NOMO-1 (cell line): ENCODE measurements around the gene CFAP46.

Experiments used
- DNase-seq, 2 experiments: peaks; one replicate each; lab custom pipeline; 2025; ENCODE audit not compliant: unreplicated experiment in 2 of 2; lab: John Stamatoyannopoulos, UW

The CFAP46 gene

GRCh38 chr10:132885451-132886210, 56.7 kb downstream of the CFAP46 start:
- no peak for DNase-seq

- no peak for DNase-seq
These were observed 57.6 kb downstream of the CFAP46 start for GRCh38 chr10:132884691-132885271.

DNA sequence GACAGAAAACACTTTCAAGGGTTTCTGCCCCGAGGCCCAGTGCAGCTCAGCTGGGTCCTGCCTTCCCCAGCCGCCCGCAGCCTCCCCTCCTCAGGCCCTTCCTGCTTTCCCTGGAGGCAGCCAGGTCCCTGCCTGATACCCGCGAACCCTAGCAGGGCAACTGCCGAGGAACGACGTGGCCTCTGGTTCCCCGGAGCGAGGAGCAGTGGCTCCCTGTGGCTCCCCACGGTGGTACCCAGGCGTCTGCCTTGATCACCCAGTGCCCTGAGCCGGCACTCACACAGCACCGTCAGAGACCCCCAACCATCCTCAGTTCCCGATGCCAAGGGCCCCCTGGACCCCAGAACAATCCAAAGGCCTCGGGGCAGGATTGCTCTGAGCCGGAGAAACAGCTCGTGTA, 58.3 kb downstream of the CFAP46 start:
- no peak for DNase-seq

GRCh38 chr10:132883391-132883881, 58.9 kb downstream of the CFAP46 start:
- DNase-seq: no peak

DNA sequence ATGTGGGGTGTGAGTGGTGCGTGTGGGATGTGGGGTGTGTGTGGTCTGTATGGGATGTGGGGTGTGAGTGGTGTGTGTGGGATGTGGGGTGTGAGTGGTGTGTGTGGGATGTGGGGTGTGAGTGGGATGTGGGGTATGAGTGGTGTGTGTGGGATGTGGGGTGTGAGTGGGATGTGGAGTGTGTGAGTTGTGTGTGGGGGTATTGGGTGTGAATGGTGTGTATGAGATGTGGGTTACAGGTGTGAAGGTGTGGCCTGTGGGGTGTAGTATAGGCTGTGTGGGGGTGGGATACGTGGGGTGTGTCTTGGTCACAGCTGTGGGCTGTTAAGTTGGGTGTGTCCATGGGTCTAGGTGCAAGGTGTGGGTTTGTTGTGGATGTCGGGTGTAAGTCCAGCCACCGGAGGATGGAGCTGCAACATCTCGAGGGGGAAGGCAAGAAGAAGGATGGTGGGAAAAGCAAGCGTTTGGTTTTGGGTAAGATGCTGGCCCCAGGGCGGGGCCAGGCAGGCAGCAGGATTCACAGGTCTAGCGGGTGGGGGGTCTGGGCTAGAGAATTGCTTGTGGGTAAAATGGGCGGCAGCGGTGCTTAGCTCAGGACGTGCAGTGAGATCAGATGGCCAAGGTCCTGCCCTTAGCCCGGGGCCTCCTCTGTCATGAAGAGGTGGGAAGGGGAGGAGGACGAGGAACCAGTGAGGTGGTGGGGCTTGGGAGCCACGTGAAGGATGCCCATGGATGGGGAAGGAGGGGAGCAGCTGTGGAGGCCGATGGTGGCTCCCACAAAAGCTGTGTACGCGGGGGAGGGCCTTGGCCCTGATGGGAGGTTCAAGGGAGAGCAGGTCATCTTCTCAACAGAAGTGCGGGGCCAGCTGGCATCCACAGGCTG, 60.1 kb downstream of the CFAP46 start:
- DNase-seq: no peak

- DNase-seq: no peak
These were observed 61.0 kb downstream of the CFAP46 start for GRCh38 chr10:132881186-132881920.

- no peak for DNase-seq
These were observed 62.0 kb downstream of the CFAP46 start for GRCh38 chr10:132880128-132880981.

GRCh38 chr10:132879408-132880127, 62.8 kb downstream of the CFAP46 start:
- DNase-seq: no peak

GRCh38 chr10:132878730-132879407, 63.5 kb downstream of the CFAP46 start:
- DNase-seq: no peak

DNA sequence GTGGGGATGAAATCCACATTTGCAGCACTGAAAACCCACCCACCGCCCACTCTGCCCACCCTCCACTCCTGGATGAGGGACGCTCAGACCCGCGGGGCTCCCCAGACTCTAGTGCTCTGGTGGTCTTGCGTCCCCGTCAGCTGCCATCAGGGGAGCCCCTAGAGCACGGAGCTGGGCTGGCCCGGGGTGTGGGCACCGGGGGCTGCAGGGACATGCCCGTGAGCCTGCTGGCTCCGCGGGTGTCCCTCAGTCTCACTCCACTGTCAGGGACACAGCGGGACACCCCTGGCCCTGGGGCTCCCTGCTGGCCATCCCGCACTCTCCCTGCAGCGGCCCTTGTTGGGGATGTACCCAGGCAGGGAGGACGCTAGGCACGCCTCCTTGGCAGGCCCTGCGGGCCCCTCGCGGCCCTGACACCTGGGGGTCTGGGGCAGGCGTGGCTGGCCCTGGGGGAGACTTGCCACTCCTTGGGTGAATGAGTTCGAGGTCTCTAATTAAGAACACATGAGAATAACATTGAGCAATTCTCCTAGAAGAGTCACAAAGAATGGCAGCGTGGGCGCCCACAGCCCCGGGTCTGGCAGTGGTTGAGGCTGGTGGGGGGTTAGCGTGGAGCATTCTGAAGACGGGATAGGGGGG, 64.2 kb downstream of the CFAP46 start:
- no peak for DNase-seq

- no peak for DNase-seq
These were observed 64.9 kb downstream of the CFAP46 start for GRCh38 chr10:132877473-132877872.

DNA sequence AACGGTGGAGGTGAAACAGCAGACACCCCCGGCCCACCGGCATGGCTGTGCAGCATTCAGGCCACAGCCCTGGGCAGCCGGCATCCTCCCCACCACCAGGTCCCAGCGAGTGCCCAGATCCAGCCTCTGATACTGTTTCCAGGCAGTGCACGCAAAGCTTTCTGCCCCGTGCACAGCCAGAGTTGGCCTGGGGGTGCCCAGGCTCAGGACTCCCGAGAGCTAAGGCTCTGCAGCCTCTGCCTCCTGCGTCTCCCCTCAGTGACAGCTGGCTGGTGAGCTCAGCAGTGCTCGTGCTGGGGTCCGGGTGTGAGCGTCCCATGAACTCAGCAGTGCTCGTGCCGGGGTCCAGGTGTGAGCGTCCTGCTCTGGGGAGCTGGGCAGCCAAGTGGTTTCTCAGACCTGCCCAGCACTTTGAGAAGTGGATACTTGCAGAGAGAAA, 65.4 kb downstream of the CFAP46 start:
- DNase-seq: no peak

GRCh38 chr10:132876131-132876860, 66.1 kb downstream of the CFAP46 start:
- no peak for DNase-seq

- DNase-seq: no peak
These were observed 66.9 kb downstream of the CFAP46 start for GRCh38 chr10:132875435-132875834.

- no peak for DNase-seq
These were observed 69.0 kb downstream of the CFAP46 start for GRCh38 chr10:132873395-132873794.

DNA sequence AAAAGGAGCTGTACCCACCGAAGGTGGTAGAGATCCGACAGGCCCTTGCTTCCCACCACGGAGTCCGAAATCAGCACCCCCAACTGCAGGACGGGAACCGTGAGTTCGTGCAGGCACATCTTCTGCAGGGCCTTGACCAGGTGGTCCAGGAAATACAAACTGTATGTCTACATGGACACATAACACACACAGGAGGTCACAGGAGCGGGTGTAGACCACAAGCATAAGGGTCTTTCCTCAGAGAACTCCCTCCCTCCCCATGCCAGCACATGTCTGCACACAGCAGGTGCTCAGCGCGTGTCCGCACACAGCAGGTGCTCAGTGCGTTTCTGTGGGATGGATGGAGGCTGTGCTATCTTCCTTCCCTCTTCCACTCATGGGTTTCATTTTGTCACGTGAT, 69.7 kb downstream of the CFAP46 start:
- no peak for DNase-seq

DNA sequence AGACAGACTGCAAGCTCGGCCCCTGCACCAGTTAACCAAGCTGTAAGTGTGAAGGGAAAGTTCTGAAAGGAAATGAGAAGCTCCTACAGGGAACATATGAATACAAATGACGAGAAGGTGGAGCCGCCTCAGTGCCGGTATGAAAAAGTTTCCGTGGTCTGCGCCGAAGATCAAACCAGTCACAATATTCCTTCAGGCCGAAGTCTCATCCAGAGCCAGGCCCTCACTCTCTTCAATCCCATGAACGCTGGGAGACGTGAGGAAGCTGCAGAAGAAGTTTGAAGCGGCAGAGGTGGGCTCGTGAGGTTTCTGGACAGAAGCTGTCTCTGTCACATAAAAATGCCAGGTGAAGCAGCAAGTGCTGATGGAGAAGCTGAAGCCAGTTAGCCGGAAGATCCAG, 71.9 kb downstream of the CFAP46 start:
- no peak for DNase-seq
